NT2/D1 (cell line): ENCODE data around the gene MAIP1.

Experiments used
- SUZ12 ChIP-seq: IDR thresholded peaks from 2 replicates; pipeline ENCODE4 v1.6.1; 2011; ENCODE audit not compliant: insufficient read length, insufficient read depth; ENCODE audit errors: extremely low read depth
- YY1 ChIP-seq: IDR thresholded peaks from 2 replicates; pipeline ENCODE4 v1.6.1; 2011; ENCODE audit not compliant: insufficient read length, insufficient read depth
- ZNF274 ChIP-seq: IDR thresholded peaks from 2 replicates; pipeline ENCODE4 v1.6.1; 2011; ENCODE audit warnings: mild to moderate bottlenecking, low read depth, low read length

DNA sequence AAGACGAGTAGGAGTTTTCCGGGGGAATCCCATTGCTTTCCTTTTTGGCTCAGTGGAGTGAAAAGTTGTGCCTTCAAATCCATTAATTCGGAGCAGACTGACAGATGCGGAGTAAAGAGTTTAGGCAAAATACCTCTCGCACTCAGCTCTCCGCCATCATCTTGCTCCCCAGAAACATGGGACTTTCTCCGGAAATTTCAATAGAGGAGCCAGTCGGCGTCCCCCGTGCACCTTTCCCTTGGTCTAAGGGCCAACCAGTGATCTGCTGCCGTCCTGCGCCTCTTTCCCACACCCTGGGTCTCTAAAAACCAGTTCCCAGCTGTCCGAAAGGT, 409 bp upstream of the MAIP1 start:
- TF ChIP-seq YY1 (no peak), ZNF274 (no peak), SUZ12 (no peak)
